ENCODE results near the gene HSPD1.

Gene HSPD1

DNA sequence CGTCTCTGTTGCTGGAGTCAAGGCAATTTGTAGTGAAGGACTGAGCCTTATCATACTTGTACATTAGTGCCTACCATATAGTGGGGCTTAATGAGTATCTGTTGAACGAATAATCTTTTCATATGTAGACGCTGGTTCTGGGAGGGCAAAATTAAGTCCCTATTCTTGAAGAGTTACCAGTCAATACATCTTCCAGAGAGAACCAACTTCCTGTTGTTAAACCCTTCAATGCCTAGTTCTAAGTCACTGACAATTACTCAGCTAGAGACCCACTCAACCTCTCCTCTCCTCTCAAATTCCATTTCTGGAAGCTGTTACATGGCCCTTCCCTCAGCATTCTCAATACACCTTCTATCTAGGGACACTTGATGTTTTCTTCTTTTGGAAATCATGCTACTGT, 15.1 kb upstream of the HSPD1 start:
- Histone ChIP-seq H3K36me3 (ENCODE audit: control insufficient read depth, insufficient read depth, low read length) (peaks cover 6% of the 10 kb centered on the region; the same call in 1 of the 2 replicates), H3K9ac (ENCODE audit: low read length) (no peak overlapping the region), H3K27ac (ENCODE audit: low read depth, low read length) (no peak overlapping the region), H3K4me3 (ENCODE audit: low read depth, low read length) (peak overlapping the region; percentile 88), H3K27me3 (ENCODE audit: control insufficient read depth, insufficient read depth, low read length) (no peaks in the 10 kb centered on the region), H3K4me1 (ENCODE audit: control insufficient read depth, insufficient read depth, low read length) (peaks cover 9% of the 10 kb centered on the region), H3K9me3 (ENCODE audit: control insufficient read depth, insufficient read depth, low read depth, low read length) (no peaks in the 10 kb centered on the region)

DNA sequence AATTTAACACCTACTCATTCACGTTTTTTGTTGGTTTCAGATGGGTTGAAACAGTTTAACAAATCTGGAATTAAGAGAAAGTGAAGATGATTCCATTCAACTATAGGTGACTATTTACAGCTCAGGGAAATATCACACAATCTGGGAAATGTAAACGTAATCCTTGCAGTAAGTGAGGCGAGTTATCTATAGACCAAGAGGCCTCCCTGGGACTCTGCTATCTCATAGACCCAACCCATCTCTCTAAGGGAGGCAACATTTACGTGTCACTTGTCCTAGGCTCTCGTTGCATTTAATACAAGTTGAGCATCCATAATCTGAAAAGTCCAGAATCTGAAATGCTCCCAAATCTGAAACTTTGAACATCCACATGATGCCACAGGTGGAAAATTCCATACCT, 14.3 kb upstream of the HSPD1 start:
- Histone ChIP-seq H3K9ac (ENCODE audit: low read length) (no peak overlapping the region), H3K27ac (ENCODE audit: low read depth, low read length) (no peak overlapping the region), H3K4me3 (ENCODE audit: low read depth, low read length) (no peak overlapping the region)

DNA sequence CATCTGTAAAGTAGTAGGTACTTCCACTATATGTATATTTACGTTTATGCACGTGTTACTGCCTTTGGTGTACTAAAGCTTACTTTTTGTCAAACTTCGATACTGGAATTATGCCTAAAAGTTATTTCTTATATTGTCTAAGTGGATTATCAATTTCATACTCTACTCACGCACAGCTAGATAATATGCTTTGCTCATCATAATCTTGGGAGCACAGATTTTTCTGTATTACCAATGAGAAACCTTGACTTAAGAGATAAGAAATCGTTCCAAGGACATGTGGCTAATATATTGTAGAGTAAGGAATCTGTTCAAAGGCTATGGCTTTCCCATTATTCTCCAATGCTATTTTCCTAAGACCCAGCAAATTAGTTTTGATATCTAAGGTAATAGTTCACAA, 7.0 kb upstream of the HSPD1 start:
- Histone ChIP-seq H3K9me3 (ENCODE audit: control insufficient read depth, insufficient read depth, low read depth, low read length) (no peaks in the 10 kb centered on the region), H3K4me1 (ENCODE audit: control insufficient read depth, insufficient read depth, low read length) (no peaks in the 10 kb centered on the region), H3K27me3 (ENCODE audit: control insufficient read depth, insufficient read depth, low read length) (no peaks in the 10 kb centered on the region), H3K27ac (ENCODE audit: low read depth, low read length) (no peak overlapping the region), H3K36me3 (ENCODE audit: control insufficient read depth, insufficient read depth, low read length) (peaks cover 36% of the 10 kb centered on the region), H3K4me3 (ENCODE audit: low read depth, low read length) (no peak overlapping the region), H3K9ac (ENCODE audit: low read length) (no peak overlapping the region)

More for the DNA sequence above, 14.3 kb upstream of the HSPD1 start:
- Histone ChIP-seq H3K9me3 (ENCODE audit: control insufficient read depth, insufficient read depth, low read depth, low read length) (no peaks in the 10 kb centered on the region), H3K36me3 (ENCODE audit: control insufficient read depth, insufficient read depth, low read length) (no peaks in the 10 kb centered on the region), H3K4me1 (ENCODE audit: control insufficient read depth, insufficient read depth, low read length) (peaks cover 9% of the 10 kb centered on the region), H3K27me3 (ENCODE audit: control insufficient read depth, insufficient read depth, low read length) (no peaks in the 10 kb centered on the region)

DNA sequence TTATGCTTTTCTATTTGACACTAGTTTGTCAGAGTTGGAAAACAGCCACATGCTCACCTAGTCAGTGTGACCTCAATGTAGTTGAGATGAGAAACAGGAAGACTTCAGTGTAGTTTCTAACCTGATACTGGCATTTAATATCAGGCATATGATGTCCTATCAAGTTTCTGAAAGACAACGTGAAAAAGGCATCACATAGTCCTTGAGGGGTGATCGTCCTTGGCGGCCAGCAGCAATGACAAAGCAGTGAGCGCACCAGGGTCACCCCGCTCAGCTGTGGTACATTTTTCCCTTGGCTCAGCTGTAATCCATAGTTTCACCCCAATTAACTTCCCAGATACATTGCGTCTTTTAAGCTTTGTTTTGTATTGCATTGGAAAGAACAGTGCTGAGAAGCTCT, 4.9 kb upstream of the HSPD1 start:
- Histone ChIP-seq H3K9ac (ENCODE audit: low read length) (no peak overlapping the region), H3K4me1 (ENCODE audit: control insufficient read depth, insufficient read depth, low read length) (no peaks in the 10 kb centered on the region), H3K27ac (ENCODE audit: low read depth, low read length) (no peak overlapping the region), H3K27me3 (ENCODE audit: control insufficient read depth, insufficient read depth, low read length) (no peaks in the 10 kb centered on the region), H3K9me3 (ENCODE audit: control insufficient read depth, insufficient read depth, low read depth, low read length) (no peaks in the 10 kb centered on the region), H3K36me3 (ENCODE audit: control insufficient read depth, insufficient read depth, low read length) (peaks cover 38% of the 10 kb centered on the region), H3K4me3 (ENCODE audit: low read depth, low read length) (no peak overlapping the region)

DNA sequence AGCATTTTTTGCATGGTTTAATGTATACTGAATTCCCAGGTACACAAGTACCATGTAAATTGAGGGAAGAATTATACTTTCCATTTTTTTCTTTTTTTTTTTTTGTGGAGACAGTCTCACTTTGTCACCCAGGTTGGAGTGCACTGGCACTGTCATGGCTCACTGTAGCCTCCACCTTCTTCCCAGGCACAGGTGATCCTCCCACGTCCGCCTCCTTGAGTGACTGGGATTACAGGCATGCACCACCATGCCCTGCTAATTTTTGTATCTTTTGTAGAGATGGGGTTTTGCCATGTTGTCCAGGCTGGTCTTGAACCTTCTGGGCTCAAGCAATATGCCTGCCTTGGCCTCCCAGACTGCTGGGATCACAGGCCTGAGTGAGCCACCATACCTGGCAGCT, 4.4 kb upstream of the HSPD1 start:
- Histone ChIP-seq H3K36me3 (ENCODE audit: control insufficient read depth, insufficient read depth, low read length) (peaks cover 40% of the 10 kb centered on the region), H3K9ac (ENCODE audit: low read length) (no peak overlapping the region), H3K4me3 (ENCODE audit: low read depth, low read length) (no peak overlapping the region), H3K9me3 (ENCODE audit: control insufficient read depth, insufficient read depth, low read depth, low read length) (no peaks in the 10 kb centered on the region), H3K27me3 (ENCODE audit: control insufficient read depth, insufficient read depth, low read length) (no peaks in the 10 kb centered on the region), H3K27ac (ENCODE audit: low read depth, low read length) (no peak overlapping the region), H3K4me1 (ENCODE audit: control insufficient read depth, insufficient read depth, low read length) (no peaks in the 10 kb centered on the region)

DNA sequence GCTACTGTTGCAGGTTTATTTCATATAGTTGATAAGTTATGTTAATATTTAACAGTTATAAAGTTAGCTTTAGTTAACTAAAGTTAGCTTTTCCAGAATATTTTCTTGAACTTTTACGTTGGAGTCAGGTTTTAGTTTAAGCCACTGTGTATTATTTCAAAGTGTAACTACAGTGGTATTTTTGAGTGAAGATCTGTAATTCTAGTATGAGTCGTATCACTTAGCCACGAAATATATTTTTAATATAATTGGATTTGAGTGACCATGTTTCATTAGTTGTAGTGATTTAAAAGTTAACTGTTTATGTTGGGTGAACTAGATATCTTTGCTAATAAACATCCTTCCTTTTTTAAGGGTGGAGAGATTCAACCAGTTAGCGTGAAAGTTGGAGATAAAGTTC, 3.0 kb upstream of the HSPD1 start:
- H3K27ac ChIP-seq (ENCODE audit: low read depth, low read length) = no peak overlapping the region
- no peak overlapping the region for H3K9ac ChIP-seq (ENCODE audit: low read length)
- H3K4me1 ChIP-seq (ENCODE audit: control insufficient read depth, insufficient read depth, low read length) = peaks cover 4% of the 10 kb centered on the region; the same call in 1 of the 2 replicates
- H3K9me3 ChIP-seq (ENCODE audit: control insufficient read depth, insufficient read depth, low read depth, low read length) = no peaks in the 10 kb centered on the region
- H3K4me3 ChIP-seq (ENCODE audit: low read depth, low read length) = no peak overlapping the region; the same call in 1 of the 2 replicates
- H3K27me3 ChIP-seq (ENCODE audit: control insufficient read depth, insufficient read depth, low read length) = no peaks in the 10 kb centered on the region
- peaks cover 53% of the 10 kb centered on the region for H3K36me3 ChIP-seq (ENCODE audit: control insufficient read depth, insufficient read depth, low read length)

DNA sequence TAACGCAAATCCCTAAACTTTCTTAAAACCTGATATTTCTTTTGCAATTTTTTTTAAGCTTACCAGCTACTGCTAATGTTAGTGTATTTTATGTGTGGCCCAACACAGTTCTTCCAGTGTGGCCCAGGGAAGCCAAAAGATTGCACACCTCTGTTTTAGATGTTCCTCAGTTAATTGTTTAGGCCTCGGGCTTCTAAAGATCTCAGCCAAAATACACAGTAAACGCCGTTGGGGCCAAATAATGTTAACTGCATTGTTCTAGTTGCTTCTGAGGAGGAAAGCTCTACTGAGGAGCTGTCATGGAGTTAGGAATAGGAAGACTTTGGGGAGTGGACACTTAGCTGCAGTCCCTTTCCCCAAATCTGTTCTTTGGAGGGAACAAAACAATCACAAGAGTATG, 2.6 kb upstream of the HSPD1 start:
- H3K4me1 ChIP-seq (ENCODE audit: control insufficient read depth, insufficient read depth, low read length) = peaks cover 9% of the 10 kb centered on the region
- no peaks in the 10 kb centered on the region for H3K27me3 ChIP-seq (ENCODE audit: control insufficient read depth, insufficient read depth, low read length)
- no peak overlapping the region for H3K27ac ChIP-seq (ENCODE audit: low read depth, low read length)
- peaks cover 57% of the 10 kb centered on the region for H3K36me3 ChIP-seq (ENCODE audit: control insufficient read depth, insufficient read depth, low read length)
- no peaks in the 10 kb centered on the region for H3K9me3 ChIP-seq (ENCODE audit: control insufficient read depth, insufficient read depth, low read depth, low read length)
- H3K4me3 ChIP-seq (ENCODE audit: low read depth, low read length) = peak overlapping the region; percentile 89; the same call in 1 of the 2 replicates
- H3K9ac ChIP-seq (ENCODE audit: low read length) = no peak overlapping the region

DNA sequence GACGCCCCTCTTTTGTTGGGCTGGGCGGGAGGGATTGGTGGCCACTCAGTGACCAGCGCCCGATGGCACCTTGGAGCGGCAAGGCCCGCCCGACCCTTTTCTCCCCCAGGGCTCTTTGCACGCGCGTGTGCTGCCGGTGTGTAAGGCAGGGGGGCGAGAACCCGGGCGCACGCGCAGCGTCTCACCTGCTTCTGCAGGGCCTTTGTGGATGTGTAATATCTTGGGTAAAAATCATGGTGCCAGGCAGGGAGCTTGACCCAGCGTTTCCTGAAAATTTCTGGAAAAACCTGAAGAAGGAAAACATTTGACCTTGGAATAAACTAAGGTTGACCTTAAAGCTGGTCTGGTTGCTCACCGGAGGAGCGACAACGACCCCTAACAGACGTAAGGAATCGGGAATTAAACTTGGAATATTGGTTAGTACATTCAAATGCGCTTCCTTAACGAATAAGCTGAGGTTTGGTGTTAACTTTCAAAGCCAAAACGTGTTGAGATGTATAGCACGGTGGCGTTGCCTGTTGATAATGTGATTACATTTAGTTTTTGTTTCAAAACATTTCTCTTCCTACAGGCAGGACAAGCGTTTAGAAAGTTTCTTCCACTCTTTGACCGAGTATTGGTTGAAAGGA, 977 bp upstream of the HSPD1 start:
- H3K27me3 ChIP-seq (ENCODE audit: control insufficient read depth, insufficient read depth, low read length) = no peaks in the 10 kb centered on the region
- H3K36me3 ChIP-seq (ENCODE audit: control insufficient read depth, insufficient read depth, low read length) = peaks cover 70% of the 10 kb centered on the region
- H3K4me3 ChIP-seq (ENCODE audit: low read depth, low read length) = peak overlapping the region; percentile 89
- H3K9me3 ChIP-seq (ENCODE audit: control insufficient read depth, insufficient read depth, low read depth, low read length) = no peaks in the 10 kb centered on the region
- peak overlapping the region; percentile 96 for H3K27ac ChIP-seq (ENCODE audit: low read depth, low read length)
- H3K4me1 ChIP-seq (ENCODE audit: control insufficient read depth, insufficient read depth, low read length) = peaks cover 20% of the 10 kb centered on the region
- peak overlapping the region; percentile 95 for H3K9ac ChIP-seq (ENCODE audit: low read length)

DNA sequence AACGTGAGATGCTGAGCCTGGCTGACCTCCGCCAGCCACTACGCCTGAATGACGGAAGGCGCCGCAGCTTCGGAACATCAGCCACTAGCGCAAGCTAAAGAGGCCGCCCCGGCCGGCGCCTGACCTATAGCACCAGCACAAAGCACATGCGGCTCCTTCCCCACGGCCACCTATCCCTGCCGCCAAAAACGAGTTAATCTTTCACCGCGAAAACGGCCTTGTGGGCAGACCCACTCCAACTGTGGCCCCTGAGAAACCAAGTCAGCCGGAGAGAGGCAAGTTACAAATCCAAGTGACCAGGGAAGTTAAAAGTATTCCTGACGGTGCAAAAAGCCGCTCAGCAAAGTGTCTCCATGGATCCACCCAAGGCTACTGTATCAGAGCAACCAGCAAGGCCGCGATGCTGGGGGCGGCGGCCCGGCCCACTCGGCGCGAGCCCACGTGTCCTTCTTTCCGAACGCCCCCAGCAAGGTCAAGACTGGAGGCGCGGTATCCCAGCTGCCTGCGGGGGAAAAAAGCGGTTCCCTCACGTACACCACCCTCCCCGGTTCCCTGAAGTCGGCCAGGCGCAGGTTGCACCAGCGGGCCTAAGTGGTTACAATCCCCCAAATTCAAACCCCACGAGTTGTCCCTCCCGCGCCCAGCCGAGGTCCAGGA, 575 bp downstream of the HSPD1 start:
- Histone ChIP-seq H3K9ac (ENCODE audit: low read length) (peak overlapping the region; percentile 95), H3K9me3 (ENCODE audit: control insufficient read depth, insufficient read depth, low read depth, low read length) (no peaks in the 10 kb centered on the region), H3K27me3 (ENCODE audit: control insufficient read depth, insufficient read depth, low read length) (no peaks in the 10 kb centered on the region), H3K27ac (ENCODE audit: low read depth, low read length) (peak overlapping the region; percentile 96), H3K36me3 (ENCODE audit: control insufficient read depth, insufficient read depth, low read length) (peaks cover 76% of the 10 kb centered on the region), H3K4me3 (ENCODE audit: low read depth, low read length) (peak overlapping the region; percentile 89), H3K4me1 (ENCODE audit: control insufficient read depth, insufficient read depth, low read length) (peaks cover 20% of the 10 kb centered on the region)

DNA sequence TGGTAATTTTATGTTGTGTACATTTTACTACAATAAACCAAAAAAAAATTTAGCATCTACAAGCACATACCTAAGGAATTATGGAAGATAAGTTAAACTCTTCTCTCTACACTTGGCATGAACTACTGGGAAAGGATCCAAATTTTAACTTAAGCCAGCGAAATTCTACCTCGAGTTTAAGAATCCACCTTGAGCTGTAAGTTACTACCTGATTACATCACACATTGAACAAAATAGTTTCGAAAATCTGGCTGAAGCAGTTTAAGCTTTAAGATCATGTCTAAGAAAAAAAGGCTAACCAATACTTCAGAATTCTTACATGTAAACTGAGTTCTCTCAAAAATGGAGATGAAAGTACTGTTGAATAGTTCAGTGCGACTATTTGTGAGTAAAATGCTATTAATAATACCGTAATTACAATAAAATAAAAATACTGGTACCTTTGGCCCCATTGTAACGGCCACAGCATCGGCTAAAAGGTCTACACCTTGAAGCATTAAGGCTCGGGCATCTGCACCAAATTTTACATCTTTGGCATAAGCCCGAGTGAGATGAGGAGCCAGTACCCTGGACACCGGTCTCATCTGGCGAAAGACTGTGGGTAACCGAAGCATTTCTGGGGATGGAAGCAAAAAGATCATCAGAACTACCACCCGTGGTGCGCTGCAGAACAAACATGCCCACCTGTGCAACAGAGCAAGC, 1.3 kb downstream of the HSPD1 start:
- Histone ChIP-seq H3K36me3 (ENCODE audit: control insufficient read depth, insufficient read depth, low read length) (peaks cover 76% of the 10 kb centered on the region), H3K27me3 (ENCODE audit: control insufficient read depth, insufficient read depth, low read length) (no peaks in the 10 kb centered on the region), H3K9me3 (ENCODE audit: control insufficient read depth, insufficient read depth, low read depth, low read length) (no peaks in the 10 kb centered on the region), H3K9ac (ENCODE audit: low read length) (peak overlapping the region; percentile 95), H3K27ac (ENCODE audit: low read depth, low read length) (peak overlapping the region; percentile 96), H3K4me3 (ENCODE audit: low read depth, low read length) (peak overlapping the region; percentile 89), H3K4me1 (ENCODE audit: control insufficient read depth, insufficient read depth, low read length) (peaks cover 20% of the 10 kb centered on the region)

DNA sequence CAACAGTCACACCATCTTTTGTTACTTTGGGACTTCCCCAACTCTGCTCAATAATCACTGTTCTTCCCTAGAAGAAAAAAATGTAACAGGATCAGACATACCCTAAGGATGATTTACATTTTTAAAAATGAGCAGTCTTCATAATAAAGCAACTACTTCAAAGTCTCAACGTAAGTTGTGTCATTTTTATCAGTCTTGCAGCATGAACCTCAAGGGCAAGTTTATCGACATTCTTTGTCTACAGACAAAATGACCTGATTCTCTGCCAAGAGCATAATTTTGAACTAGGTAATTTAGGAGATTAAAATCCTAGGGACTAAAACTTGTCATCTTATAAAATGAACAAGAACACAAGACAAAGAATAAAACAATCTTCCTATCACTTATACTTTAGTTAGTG, 2.3 kb downstream of the HSPD1 start:
- no peaks in the 10 kb centered on the region for H3K9me3 ChIP-seq (ENCODE audit: control insufficient read depth, insufficient read depth, low read depth, low read length)
- H3K4me1 ChIP-seq (ENCODE audit: control insufficient read depth, insufficient read depth, low read length) = peaks cover 20% of the 10 kb centered on the region
- H3K9ac ChIP-seq (ENCODE audit: low read length) = peak overlapping the region; percentile 95
- peak overlapping the region; percentile 89 for H3K4me3 ChIP-seq (ENCODE audit: low read depth, low read length)
- H3K36me3 ChIP-seq (ENCODE audit: control insufficient read depth, insufficient read depth, low read length) = peaks cover 77% of the 10 kb centered on the region
- H3K27me3 ChIP-seq (ENCODE audit: control insufficient read depth, insufficient read depth, low read length) = no peaks in the 10 kb centered on the region
- no peak overlapping the region for H3K27ac ChIP-seq (ENCODE audit: low read depth, low read length)

Measured in HUES6 (cell line).